CD14-positive monocyte (primary cell): ENCODE results near the gene WNT7B. TPM values are rescaled to one million over a fixed set of nuclear protein-coding genes. Genes with fewer than 3 reads are reported as not detected.

Source experiments
- DNase-seq, 3 donors: peaks; one replicate each; pipeline ENCODE4 v3.0.0-alpha.2; 2011 to 2022
- H2AFZ ChIP-seq: 2 replicates; pipeline ENCODE4 v1.6.0; 2012; ENCODE audit warnings: mild to moderate bottlenecking, low read depth, low read length, inconsistent platforms; ENCODE audit not compliant: insufficient read depth, poor library complexity, severe bottlenecking
- H3K27ac ChIP-seq, 2 donors: 1 replicate in 1 of 2; 2 replicates in 1 of 2; pipeline ENCODE4 v1.5.1; 2012 to 2013; ENCODE audit warnings: low read length in 2 of 2, control low read depth in 1 of 2, inconsistent platforms in 1 of 2, low read depth in 1 of 2, mild to moderate bottlenecking in 1 of 2
- H3K27me3 ChIP-seq, 2 donors: one replicate each; pipeline versions ENCODE4 v1.6.0 to v1.6.1; 2011 to 2013; ENCODE audit warnings: low read length in 2 of 2; ENCODE audit not compliant: control insufficient read depth in 2 of 2, insufficient read depth in 2 of 2
- H3K36me3 ChIP-seq, 2 donors: replicated peaks in 1 of 2; 1 replicate in 1 of 2; 2 replicates in 1 of 2; pipeline versions ENCODE4 v1.5.1 to v1.6.1; 2012 to 2013; ENCODE audit warnings: low read length in 2 of 2, control low read depth in 1 of 2, inconsistent platforms in 1 of 2, mild to moderate bottlenecking in 1 of 2; ENCODE audit not compliant: insufficient read depth in 2 of 2, control insufficient read depth in 1 of 2
- H3K4me1 ChIP-seq, 2 donors: 1 replicate in 1 of 2; 2 replicates in 1 of 2; pipeline versions ENCODE4 v1.5.1 to v1.6.1; 2012 to 2013; ENCODE audit warnings: low read length in 2 of 2, control low read depth in 1 of 2, inconsistent platforms in 1 of 2, mild to moderate bottlenecking in 1 of 2, moderate library complexity in 1 of 2; ENCODE audit not compliant: insufficient read depth in 2 of 2, control insufficient read depth in 1 of 2
- H3K4me2 ChIP-seq: replicated peaks from 2 replicates; pipeline ENCODE3; 2012; ENCODE audit warnings: low read length, moderate library complexity, mild to moderate bottlenecking; ENCODE audit not compliant: poor library complexity, severe bottlenecking; ENCODE audit errors: extremely low read depth
- H3K4me3 ChIP-seq, 3 experiments: fragments of 200-600 bp in 1 of 3; sonication (generic) in 1 of 3; replicated peaks in 1 of 3; 1 replicate in 2 of 3; 2 replicates in 1 of 3; pipeline ENCODE4 v1.5.1; 2011 to 2013; ENCODE audit warnings: low read length in 3 of 3, mild to moderate bottlenecking in 3 of 3, control low read depth in 2 of 3, low read depth in 2 of 3, inconsistent platforms in 1 of 3, moderate library complexity in 1 of 3
- H3K79me2 ChIP-seq: 2 replicates; pipeline ENCODE4 v1.6.0; 2012; ENCODE audit warnings: mild to moderate bottlenecking, control low read depth, inconsistent platforms, low read length, moderate library complexity; ENCODE audit not compliant: insufficient read depth
- H3K9ac ChIP-seq: 2 replicates; pipeline ENCODE4 v1.6.0; 2017; ENCODE audit warnings: low read length, mild to moderate bottlenecking; ENCODE audit not compliant: insufficient read depth, poor library complexity, severe bottlenecking
- H3K9me3 ChIP-seq, 2 donors: replicated peaks in 1 of 2; 1 replicate in 1 of 2; 2 replicates in 1 of 2; pipeline versions ENCODE4 v1.5.1 to v1.6.1; 2012 to 2013; ENCODE audit warnings: low read length in 2 of 2, control low read depth in 1 of 2; ENCODE audit not compliant: control insufficient read depth in 1 of 2, insufficient read depth in 1 of 2
- H4K20me1 ChIP-seq: 2 replicates; pipeline ENCODE4 v1.6.0; 2012; ENCODE audit warnings: mild to moderate bottlenecking, low read length, control low read depth, moderate library complexity; ENCODE audit not compliant: insufficient read depth
- H3K27ac Mint-ChIP-seq, 7 donors: one replicate each; pipeline ENCODE4 v1.8.0; 2020; ENCODE audit warnings: mild to moderate bottlenecking in 7 of 7, mixed read lengths in 7 of 7, moderate library complexity in 6 of 7, inconsistent platforms in 2 of 7
- H3K27me3 Mint-ChIP-seq, 3 donors: one replicate each; pipeline ENCODE4 v1.8.0; 2021 to 2022; ENCODE audit warnings: low read depth in 3 of 3, mild to moderate bottlenecking in 3 of 3, mixed read lengths in 3 of 3, moderate library complexity in 3 of 3, inconsistent platforms in 1 of 3
- H3K36me3 Mint-ChIP-seq, 2 donors: one replicate each; pipeline ENCODE4 v1.8.0; 2020; ENCODE audit warnings: mixed read lengths in 2 of 2, inconsistent platforms in 1 of 2, mild to moderate bottlenecking in 1 of 2
- H3K4me1 Mint-ChIP-seq: one replicate; pipeline ENCODE4 v1.8.0; 2020; ENCODE audit warnings: mild to moderate bottlenecking, mixed read lengths
- H3K4me3 Mint-ChIP-seq, 2 donors: one replicate each; pipeline ENCODE4 v1.8.0; 2020; ENCODE audit warnings: mild to moderate bottlenecking in 2 of 2, mixed read lengths in 2 of 2, moderate library complexity in 1 of 2
- H3K9me3 Mint-ChIP-seq, 7 donors: one replicate each; pipeline ENCODE4 v1.8.0; 2020 to 2022; ENCODE audit warnings: mixed read lengths in 7 of 7, mild to moderate bottlenecking in 6 of 7, moderate library complexity in 6 of 7, inconsistent platforms in 2 of 7
- CTCF ChIP-seq: fragments of 200-600 bp; IDR thresholded peaks from one replicate; pipeline ENCODE4 v1.8.0; 2022; ENCODE audit warnings: antibody characterized with exemption, mild to moderate bottlenecking
- WGBS: methylation state at CpG from one replicate; pipeline ENCODE4 v1.1.5; 2013; ENCODE audit warnings: missing lambda C conversion rate; ENCODE audit not compliant: insufficient coverage; 5-methylcytosine and 5-hydroxymethylcytosine counted together
- intact Hi-C, 2 donors: fragments of 100-400 bp; cut with micrococcal nuclease; formaldehyde crosslinking; loops; one replicate each; pipeline versions ENCODE4 v1.15.0 to v1.15.1; 2023
- polyA plus RNA-seq, 3 donors: library from polyadenylated mRNA; depleted of rRNA in 1 of 3; unstranded in 2 of 3; stranded (reverse) in 1 of 3; fragments of 300-500 nt in 2 of 3; fragments of >200 nt in 1 of 3; fragmentation: Illumina TruSeq in 2 of 3; gene quantifications; 1 replicate in 2 of 3; 2 replicates in 1 of 3; pipeline ENCODE4 v1.2.3, GENCODE V29; 2012 to 2021

The WNT7B gene
- polyA plus RNA-seq, 3 donors, result not detected

DNA sequence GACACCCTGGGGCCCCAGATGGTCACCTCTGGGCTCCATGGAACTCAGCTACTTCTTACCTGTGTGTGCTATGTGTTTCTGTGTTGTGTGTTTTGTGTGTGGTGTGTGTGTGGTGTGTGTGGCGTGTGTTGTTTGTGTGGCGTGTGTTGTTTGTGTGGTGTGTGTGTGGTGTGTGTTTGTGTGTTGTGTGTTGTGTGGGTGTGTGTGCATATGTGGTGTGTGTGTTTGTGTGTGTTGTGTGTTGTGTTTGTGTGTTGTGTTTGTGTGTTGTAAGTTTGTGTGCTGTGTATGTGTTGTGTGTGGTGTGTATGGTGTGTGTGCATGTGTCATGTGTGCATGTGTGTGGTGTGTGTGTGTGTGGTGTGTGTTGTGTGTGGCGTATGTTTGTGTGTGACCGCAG is 3.8 kb upstream of the WNT7B start:
- Histone ChIP-seq H3K79me2 (no peaks in the 10 kb centered on the region), H3K9me3 (peaks cover 9 to 12% of the 10 kb centered on the region in 2 donors), H3K9ac (no peak overlapping the region), H3K27ac (no peak overlapping the region), H2AFZ (no peak overlapping the region), H3K4me3 (no peak overlapping the region), H3K27me3 (peaks cover 13 to 21% of the 10 kb centered on the region in 2 donors), H3K36me3 (no peaks in the 10 kb centered on the region), H4K20me1 (no peaks in the 10 kb centered on the region), H3K4me1 (peaks cover 12 to 15% of the 10 kb centered on the region in 2 donors), H3K4me2 (no peak overlapping the region)
- 96% methylated on average over 3 of the region's 4 CpGs for WGBS
- Mint-ChIP-seq H3K4me1 (peaks cover 10% of the 10 kb centered on the region), H3K27ac (no peak overlapping the region), H3K27me3 (peaks cover 11 to 24% (median 17%) of the 10 kb centered on the region in 3 donors), H3K4me3 (no peak overlapping the region), H3K9me3 (peaks cover 5 to 17% (median 10%) of the 10 kb centered on the region in 7 donors), H3K36me3 (no peaks in the 10 kb centered on the region)
- no peak for DNase-seq
- intact Hi-C loops, result no loop called here
- no peak for TF ChIP-seq CTCF

GRCh38 chr22:45980268-45980570 is 3.3 kb upstream of the WNT7B start:
- H2AFZ ChIP-seq, result no peak overlapping the region
- DNase-seq, result no peak
- peaks cover 3 to 15% (median 8%) of the 10 kb centered on the region in 7 donors for H3K9me3 Mint-ChIP-seq
- no peaks in the 10 kb centered on the region for H3K36me3 Mint-ChIP-seq
- H3K4me3 Mint-ChIP-seq, result no peak overlapping the region
- peaks cover 10% of the 10 kb centered on the region for H3K4me1 Mint-ChIP-seq
- H3K4me3 ChIP-seq, result no peak overlapping the region
- 90% methylated on average over 2 of the region's 2 CpGs for WGBS
- no peak overlapping the region for H3K27ac ChIP-seq
- intact Hi-C loops, result no loop called here
- no peak overlapping the region for H3K9ac ChIP-seq
- no peak overlapping the region for H3K27ac Mint-ChIP-seq
- H3K4me2 ChIP-seq, result no peak overlapping the region
- peaks cover 15 to 26% of the 10 kb centered on the region in 2 donors for H3K27me3 ChIP-seq
- H3K9me3 ChIP-seq, result peaks cover 6 to 8% of the 10 kb centered on the region in 2 donors
- TF ChIP-seq CTCF, result no peak
- no peaks in the 10 kb centered on the region for H4K20me1 ChIP-seq
- H3K27me3 Mint-ChIP-seq, result peaks cover 16 to 28% (median 22%) of the 10 kb centered on the region in 3 donors
- H3K79me2 ChIP-seq, result no peaks in the 10 kb centered on the region
- H3K4me1 ChIP-seq, result peaks cover 12 to 15% of the 10 kb centered on the region in 2 donors
- no peaks in the 10 kb centered on the region for H3K36me3 ChIP-seq
